ENCODE measurements around the gene SHLD2. TPM values are rescaled to one million over a fixed set of nuclear protein-coding genes. Genes with fewer than 3 reads are reported as not detected.

Gene SHLD2
- total and polyA plus RNA-seq, 2 of the 13 experiments (the other 11 are each of a cell fraction or from before 2014, with no cell fraction given), result 25.7 to 53.7 TPM

DNA sequence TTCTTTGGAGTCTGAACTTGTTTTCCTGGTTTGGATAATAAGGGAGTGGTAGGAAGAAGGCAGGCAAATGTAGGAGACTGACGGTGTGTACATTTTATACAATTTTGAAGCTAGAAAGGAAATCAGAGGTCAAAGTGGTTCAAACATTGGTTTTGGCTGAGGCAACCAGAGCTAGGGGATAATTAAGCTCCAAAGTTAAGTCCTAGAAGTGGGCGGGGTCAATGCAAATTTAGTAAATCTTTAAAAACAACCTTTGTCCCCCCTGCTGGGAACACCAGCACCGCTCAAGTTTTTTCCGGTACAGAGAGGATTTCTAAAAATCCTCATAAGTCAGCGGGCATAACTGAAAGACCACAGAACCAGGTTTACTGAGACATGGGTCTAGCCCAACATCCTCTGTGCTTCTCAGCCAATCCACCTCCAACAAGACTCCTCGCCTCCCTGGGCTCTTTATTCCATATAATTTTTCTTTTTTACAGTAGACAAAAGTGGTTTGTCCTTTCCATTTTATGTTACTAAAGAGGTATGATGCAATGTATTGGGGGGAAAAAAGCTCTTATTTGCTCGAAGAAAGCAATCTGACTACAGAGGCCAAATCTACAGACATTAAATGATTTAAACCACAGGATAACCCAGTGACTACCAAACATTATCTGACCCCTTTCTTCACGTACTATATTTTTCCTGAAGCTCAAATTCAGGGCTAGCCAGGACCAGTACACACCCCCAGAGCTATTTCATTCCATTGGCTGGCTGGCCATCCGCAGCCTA is 2.0 kb upstream of the SHLD2 start (continued):
- no peak for TF ChIP-seq SRF (IDR thresholded peaks at IDR 0.05; ENCODE audit: low read depth, low read length)
- TF ChIP-seq ZNF670 (CRISPR knock-in tag; IDR thresholded peaks at IDR 0.05; ENCODE audit: borderline replicate concordance), result peak; percentile 45; the same call in 1 of the 2 replicates
- TF ChIP-seq HCFC1 (IDR thresholded peaks at IDR 0.05; ENCODE audit: low read depth, low read length), result no peak
- TF ChIP-seq MTA3 (CRISPR knock-in tag; IDR thresholded peaks at IDR 0.05), result no peak
- TF ChIP-seq, protein P1, sequence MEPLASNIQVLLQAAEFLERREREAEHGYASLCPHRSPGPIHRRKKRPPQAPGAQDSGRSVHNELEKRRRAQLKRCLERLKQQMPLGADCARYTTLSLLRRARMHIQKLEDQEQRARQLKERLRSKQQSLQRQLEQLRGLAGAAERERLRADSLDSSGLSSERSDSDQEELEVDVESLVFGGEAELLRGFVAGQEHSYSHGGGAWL (CRISPR knock-in tag; IDR thresholded peaks at IDR 0.05), result no peak
- TF ChIP-seq GATAD1 (CRISPR knock-in tag; IDR thresholded peaks at IDR 0.05), result no peak
- no peak for TF ChIP-seq ZNF569 (CRISPR knock-in tag; IDR thresholded peaks at IDR 0.05; ENCODE audit: borderline replicate concordance)
- no peak for TF ChIP-seq ZNF160 (CRISPR knock-in tag; IDR thresholded peaks at IDR 0.05)
- 0 out of 2 replicates have a peak, but pooled peaks have one; percentile 11 for TF ChIP-seq ZSCAN9 (CRISPR knock-in tag; IDR thresholded peaks at IDR 0.05; ENCODE audit: borderline replicate concordance)
- TF ChIP-seq FOXJ3 (CRISPR knock-in tag; IDR thresholded peaks at IDR 0.05; ENCODE audit: borderline replicate concordance), result no peak; the same call in 1 of the 2 replicates
- TF ChIP-seq, protein P2, sequence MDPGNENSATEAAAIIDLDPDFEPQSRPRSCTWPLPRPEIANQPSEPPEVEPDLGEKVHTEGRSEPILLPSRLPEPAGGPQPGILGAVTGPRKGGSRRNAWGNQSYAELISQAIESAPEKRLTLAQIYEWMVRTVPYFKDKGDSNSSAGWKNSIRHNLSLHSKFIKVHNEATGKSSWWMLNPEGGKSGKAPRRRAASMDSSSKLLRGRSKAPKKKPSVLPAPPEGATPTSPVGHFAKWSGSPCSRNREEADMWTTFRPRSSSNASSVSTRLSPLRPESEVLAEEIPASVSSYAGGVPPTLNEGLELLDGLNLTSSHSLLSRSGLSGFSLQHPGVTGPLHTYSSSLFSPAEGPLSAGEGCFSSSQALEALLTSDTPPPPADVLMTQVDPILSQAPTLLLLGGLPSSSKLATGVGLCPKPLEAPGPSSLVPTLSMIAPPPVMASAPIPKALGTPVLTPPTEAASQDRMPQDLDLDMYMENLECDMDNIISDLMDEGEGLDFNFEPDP (CRISPR knock-in tag; conservative IDR thresholded peaks at IDR 0.05), result no peak
- no peak for TF ChIP-seq PHF5A (CRISPR knock-in tag; IDR thresholded peaks at IDR 0.05; ENCODE audit: low read depth, unreplicated experiment)
- peak; percentile 67 for TF ChIP-seq RBM22 (optimal IDR thresholded peaks at IDR 0.05; ENCODE audit: low read length)
- no peak for TF ChIP-seq ZNF546 (CRISPR knock-in tag; conservative IDR thresholded peaks at IDR 0.05)
- TF ChIP-seq, protein P3, sequence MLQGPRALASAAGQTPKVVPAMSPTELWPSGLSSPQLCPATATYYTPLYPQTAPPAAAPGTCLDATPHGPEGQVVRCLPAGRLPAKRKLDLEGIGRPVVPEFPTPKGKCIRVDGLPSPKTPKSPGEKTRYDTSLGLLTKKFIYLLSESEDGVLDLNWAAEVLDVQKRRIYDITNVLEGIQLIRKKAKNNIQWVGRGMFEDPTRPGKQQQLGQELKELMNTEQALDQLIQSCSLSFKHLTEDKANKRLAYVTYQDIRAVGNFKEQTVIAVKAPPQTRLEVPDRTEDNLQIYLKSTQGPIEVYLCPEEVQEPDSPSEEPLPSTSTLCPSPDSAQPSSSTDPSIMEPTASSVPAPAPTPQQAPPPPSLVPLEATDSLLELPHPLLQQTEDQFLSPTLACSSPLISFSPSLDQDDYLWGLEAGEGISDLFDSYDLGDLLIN (CRISPR knock-in tag; IDR thresholded peaks at IDR 0.05; ENCODE audit: borderline replicate concordance), result no peak
- TF ChIP-seq ZMAT3 (CRISPR knock-in tag; conservative IDR thresholded peaks at IDR 0.05), result no peak; the same call in 1 of the 2 replicates
- peak; percentile 80 for TF ChIP-seq ELF3 (CRISPR knock-in tag; IDR thresholded peaks at IDR 0.05)
- TF ChIP-seq NCOA1 (CRISPR knock-in tag; IDR thresholded peaks at IDR 0.05), result no peak
- TF ChIP-seq, protein P4, sequence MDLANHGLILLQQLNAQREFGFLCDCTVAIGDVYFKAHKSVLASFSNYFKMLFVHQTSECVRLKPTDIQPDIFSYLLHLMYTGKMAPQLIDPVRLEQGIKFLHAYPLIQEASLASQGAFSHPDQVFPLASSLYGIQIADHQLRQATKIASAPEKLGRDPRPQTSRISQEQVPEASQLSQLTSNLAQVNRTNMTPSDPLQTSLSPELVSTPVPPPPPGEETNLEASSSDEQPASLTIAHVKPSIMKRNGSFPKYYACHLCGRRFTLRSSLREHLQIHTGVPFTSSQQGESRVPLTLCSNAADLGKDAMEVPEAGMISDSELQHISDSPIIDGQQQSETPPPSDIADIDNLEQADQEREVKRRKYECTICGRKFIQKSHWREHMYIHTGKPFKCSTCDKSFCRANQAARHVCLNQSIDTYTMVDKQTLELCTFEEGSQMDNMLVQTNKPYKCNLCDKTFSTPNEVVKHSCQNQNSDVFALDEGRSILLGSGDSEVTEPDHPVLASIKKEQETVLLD (CRISPR knock-in tag; IDR thresholded peaks at IDR 0.05; ENCODE audit: low read depth), result no peak
- TF ChIP-seq, protein P5, sequence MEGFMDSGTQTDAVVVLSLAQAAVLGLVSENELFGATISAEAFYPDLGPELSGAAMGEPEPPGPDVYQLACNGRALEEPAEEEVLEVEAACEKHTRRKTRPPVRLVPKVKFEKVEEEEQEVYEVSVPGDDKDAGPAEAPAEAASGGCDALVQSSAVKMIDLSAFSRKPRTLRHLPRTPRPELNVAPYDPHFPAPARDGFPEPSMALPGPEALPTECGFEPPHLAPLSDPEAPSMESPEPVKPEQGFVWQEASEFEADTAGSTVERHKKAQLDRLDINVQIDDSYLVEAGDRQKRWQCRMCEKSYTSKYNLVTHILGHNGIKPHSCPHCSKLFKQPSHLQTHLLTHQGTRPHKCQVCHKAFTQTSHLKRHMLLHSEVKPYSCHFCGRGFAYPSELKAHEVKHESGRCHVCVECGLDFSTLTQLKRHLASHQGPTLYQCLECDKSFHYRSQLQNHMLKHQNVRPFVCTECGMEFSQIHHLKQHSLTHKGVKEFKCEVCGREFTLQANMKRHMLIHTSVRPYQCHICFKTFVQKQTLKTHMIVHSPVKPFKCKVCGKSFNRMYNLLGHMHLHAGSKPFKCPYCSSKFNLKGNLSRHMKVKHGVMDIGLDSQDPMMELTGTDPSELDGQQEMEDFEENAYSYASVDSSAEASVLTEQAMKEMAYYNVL (CRISPR knock-in tag; IDR thresholded peaks at IDR 0.05; ENCODE audit: borderline replicate concordance), result no peak
- TF ChIP-seq NONO (IDR thresholded peaks at IDR 0.05), result no peak
- peak; percentile 16; the same call in 1 of the 2 replicates for TF ChIP-seq NONO (CRISPR knock-in tag; conservative IDR thresholded peaks at IDR 0.05)
- TF ChIP-seq FIP1L1 (IDR thresholded peaks at IDR 0.05; ENCODE audit: borderline replicate concordance, insufficient read depth, low read depth, low read length), result no peak
- TF ChIP-seq ZNF3 (CRISPR knock-in tag; IDR thresholded peaks at IDR 0.05), result no peak
- TF ChIP-seq ZNF766 (CRISPR knock-in tag; IDR thresholded peaks at IDR 0.05; ENCODE audit: borderline replicate concordance), result no peak
